K562 (cell line): ENCODE data around the gene ZMIZ1. TPM values are rescaled to one million over a fixed set of nuclear protein-coding genes. Genes with fewer than 3 reads are reported as not detected.

Source experiments
- ARID1B ChIP-seq: fragments of 450-650 bp; IDR thresholded peaks from 2 replicates; pipeline ENCODE4 v1.6.1; 2016; ENCODE audit warnings: antibody characterized with exemption, mild to moderate bottlenecking, inconsistent platforms
- ATF3 ChIP-seq, 2 experiments: fragments of 450-650 bp in 1 of 2; sonication (generic) in 1 of 2; formaldehyde crosslinking in 1 of 2; IDR thresholded peaks in 1 of 2; conservative IDR thresholded peaks in 1 of 2; 2 replicates each; pipeline versions ENCODE4 v1.6.1 to v1.8.1; 2016 to 2023; ENCODE audit warnings: mild to moderate bottlenecking in 2 of 2, moderate library complexity in 2 of 2, inconsistent platforms in 1 of 2, missing genetic modification reagents in 1 of 2
- ATF4 ChIP-seq: fragments of 450-650 bp; formaldehyde crosslinking; IDR thresholded peaks from 2 replicates; pipeline ENCODE4 v1.4.0; 2022; ENCODE audit warnings: mild to moderate bottlenecking, moderate library complexity
- CBFA2T3 ChIP-seq: fragments of 450-650 bp; IDR thresholded peaks from 2 replicates; pipeline ENCODE4 v1.6.1; 2017
- CHCHD3 ChIP-seq: fragments of 250-450 bp; sonication (Bioruptor Pico); IDR thresholded peaks from 2 replicates; pipeline ENCODE4 v2.1.2; 2022; ENCODE audit warnings: mild to moderate bottlenecking
- FOXP4 ChIP-seq: sonication (generic); formaldehyde crosslinking; IDR thresholded peaks from 2 replicates; pipeline ENCODE4 v1.8.0; 2022; ENCODE audit warnings: mild to moderate bottlenecking, missing genetic modification reagents, borderline replicate concordance
- GATAD2A ChIP-seq: fragments of 450-650 bp; IDR thresholded peaks from 2 replicates; pipeline ENCODE4 v1.6.1; 2017
- GTF2E2 ChIP-seq: fragments of 200-800 bp; sonication (Bioruptor generic); IDR thresholded peaks from 2 replicates; pipeline ENCODE4 v1.6.1; 2016; ENCODE audit warnings: missing genetic modification characterization, missing compliant biosample characterization
- GTF2F1 ChIP-seq: IDR thresholded peaks from 2 replicates; pipeline ENCODE4 v1.6.1; 2011; ENCODE audit warnings: low read depth, low read length, improper control_type of control experiment
- HDAC3 ChIP-seq: fragments of 450-650 bp; IDR thresholded peaks from 2 replicates; pipeline ENCODE4 v1.6.1; 2018; ENCODE audit warnings: borderline replicate concordance, mild to moderate bottlenecking, moderate library complexity; ENCODE audit not compliant: partially characterized antibody
- HOXB6 ChIP-seq: fragments of 250-450 bp; sonication (Bioruptor Pico); IDR thresholded peaks from 2 replicates; pipeline ENCODE4 v1.5.1; 2022; ENCODE audit warnings: mild to moderate bottlenecking, borderline replicate concordance
- JUN ChIP-seq, 2 experiments: sonication (generic) in 1 of 2; formaldehyde crosslinking in 1 of 2; IDR thresholded peaks; 2 replicates each; pipeline versions ENCODE4 v1.6.1 to v1.8.0; 2012 to 2022; ENCODE audit warnings: borderline replicate concordance in 2 of 2, mild to moderate bottlenecking in 2 of 2, improper control_type of control experiment in 1 of 2, low read depth in 1 of 2, low read length in 1 of 2, missing genetic modification reagents in 1 of 2
- KDM1A ChIP-seq, 2 experiments: fragments of 450-650 bp; IDR thresholded peaks; 2 replicates each; pipeline ENCODE4 v1.6.1; 2016; ENCODE audit warnings: mild to moderate bottlenecking in 2 of 2
- LEF1 ChIP-seq: fragments of 450-650 bp; IDR thresholded peaks from 2 replicates; pipeline ENCODE4 v1.6.1; 2016; ENCODE audit warnings: mild to moderate bottlenecking
- MEIS2 ChIP-seq: fragments of 450-650 bp; IDR thresholded peaks from 2 replicates; pipeline ENCODE4 v1.6.1; 2014; ENCODE audit warnings: mild to moderate bottlenecking; ENCODE audit not compliant: partially characterized antibody
- NCOR1 ChIP-seq: fragments of 450-650 bp; IDR thresholded peaks from 2 replicates; pipeline ENCODE4 v1.6.1; 2016; ENCODE audit warnings: mild to moderate bottlenecking, moderate library complexity
- NR2C2 ChIP-seq, 2 experiments: fragments of 200-800 bp in 1 of 2; sonication (Bioruptor generic) in 1 of 2; sonication (generic) in 1 of 2; formaldehyde crosslinking in 1 of 2; IDR thresholded peaks; 2 replicates each; pipeline versions ENCODE4 v1.6.1 to v1.8.0; 2016 to 2022; ENCODE audit warnings: mild to moderate bottlenecking in 1 of 2, missing compliant biosample characterization in 1 of 2, missing genetic modification characterization in 1 of 2, missing genetic modification reagents in 1 of 2
- POLR2H ChIP-seq: IDR thresholded peaks from 2 replicates; pipeline ENCODE4 v1.6.1; 2016; ENCODE audit warnings: missing genetic modification characterization, low read depth, mild to moderate bottlenecking, control low read depth, missing compliant biosample characterization, moderate library complexity
- RB1 ChIP-seq: fragments of 450-650 bp; IDR thresholded peaks from 2 replicates; pipeline ENCODE4 v1.6.1; 2017; ENCODE audit warnings: low read depth, mild to moderate bottlenecking
- RBM15 ChIP-seq: fragments of 200-400 bp; formaldehyde crosslinking; IDR thresholded peaks from 2 replicates; pipeline ENCODE4 v1.6.1; 2018; ENCODE audit warnings: mild to moderate bottlenecking, low read length, moderate library complexity; ENCODE audit not compliant: insufficient read depth
- SMARCE1 ChIP-seq: fragments of 450-650 bp; IDR thresholded peaks from 2 replicates; pipeline ENCODE4 v1.7.1; 2016; ENCODE audit warnings: mild to moderate bottlenecking
- SRSF3 ChIP-seq: fragments of 200-400 bp; formaldehyde crosslinking; IDR thresholded peaks from 2 replicates; pipeline ENCODE4 v1.6.1; 2016; ENCODE audit warnings: mild to moderate bottlenecking, low read length, moderate library complexity; ENCODE audit not compliant: insufficient read depth
- TBL1XR1 ChIP-seq, 2 experiments: IDR thresholded peaks; 2 replicates each; pipeline ENCODE4 v1.6.1; 2012; ENCODE audit warnings: improper control_type of control experiment in 2 of 2, low read length in 2 of 2, mild to moderate bottlenecking in 1 of 2
- ZNF384 ChIP-seq: IDR thresholded peaks from 2 replicates; pipeline ENCODE4 v1.6.1; 2012; ENCODE audit warnings: low read depth, low read length, improper control_type of control experiment
- polyA plus RNA-seq, 8 experiments: library from polyadenylated mRNA; depleted of rRNA in 4 of 8; stranded (reverse) in 5 of 8; unstranded in 3 of 8; fragments of >200 nt; fragmentation: Nextera tagmentation in 2 of 8; fragmentation: Illumina TruSeq in 1 of 8; extraction: Ambion mirVana in 2 of 8; extraction: Trizol in 1 of 8; gene quantifications; 2 replicates each; pipeline versions ENCODE4 v1.2.1 to v1.2.3, GENCODE V29; 2011 to 2014; ENCODE audit warnings: inconsistent platforms in 1 of 8, missing spikeins in 1 of 8
- total RNA-seq, 7 experiments: library from RNA; depleted of rRNA in 6 of 7; stranded (reverse); fragments of >200 nt in 6 of 7; fragmentation: Illumina TruSeq in 2 of 7; extraction: Trizol in 2 of 7; gene quantifications; 2 replicates each; pipeline versions ENCODE4 v1.2.1 to v1.2.3, GENCODE V29; 2011 to 2021; ENCODE audit warnings: low replicate concordance in 1 of 7

ZMIZ1 gene
- total and polyA plus RNA-seq, 9 of the 15 experiments (the other 6 are each of a cell fraction or from before 2014, with no cell fraction given): 1.0 to 37.3 (median 4.3) TPM

- peak; percentile 82 for TF ChIP-seq JUN (IDR thresholded peaks at IDR 0.05; ENCODE audit: borderline replicate concordance, low read depth, low read length)
- TF ChIP-seq JUN (CRISPR knock-in tag; IDR thresholded peaks at IDR 0.05; ENCODE audit: borderline replicate concordance): no peak
- no peak for TF ChIP-seq HOXB6
- TF ChIP-seq RB1: 0 out of 2 replicates have a peak, but pooled peaks have one; percentile 44
- TF ChIP-seq GTF2F1: no peak
- TF ChIP-seq LEF1: peak; percentile 74
- no peak for TF ChIP-seq GTF2E2 (tag)
- TF ChIP-seq CHCHD3 (CRISPR knock-in tag): no peak
- no peak for TF ChIP-seq SRSF3
- TF ChIP-seq NCOR1: peak; percentile 97
- peak; percentile 97 for TF ChIP-seq ARID1B
- no peak for TF ChIP-seq POLR2H (tag)
- peak; percentile 86 for TF ChIP-seq SMARCE1
- peak; percentile 92 for TF ChIP-seq ATF3 (IDR thresholded peaks at IDR 0.05)
- TF ChIP-seq ATF3 (CRISPR knock-in tag; conservative IDR thresholded peaks at IDR 0.05): 0 out of 2 replicates have a peak, but pooled peaks have one; percentile 59
- TF ChIP-seq NR2C2 (CRISPR knock-in tag; IDR thresholded peaks at IDR 0.05): no peak
- peak; percentile 46; the same call in 1 of the 2 replicates for TF ChIP-seq NR2C2 (tag; IDR thresholded peaks at IDR 0.05)
- 0 out of 2 replicates have a peak, but pooled peaks have one; percentile 72 for TF ChIP-seq GATAD2A
- peak; percentile 79 to 80; a peak in 3 of 4 replicates for TF ChIP-seq TBL1XR1 (IDR thresholded peaks at IDR 0.05; ENCODE audit: low read length in 2 of 2)
- 0 out of 2 replicates have a peak, but pooled peaks have one; percentile 17 for TF ChIP-seq FOXP4 (CRISPR knock-in tag)
- no peak for TF ChIP-seq ZNF384
- peak; percentile 89 to 92 for TF ChIP-seq KDM1A (IDR thresholded peaks at IDR 0.05)
- TF ChIP-seq MEIS2: peak; percentile 75
- no peak for TF ChIP-seq RBM15
- no peak for TF ChIP-seq HDAC3
- TF ChIP-seq ATF4 (CRISPR knock-in tag): no peak
- TF ChIP-seq CBFA2T3: peak; percentile 98
These were observed 48.7 kb upstream of the ZMIZ1 start (continued) for GRCh38 chr10:79020015-79020491.
